ENCODE data around the gene CNGA3. TPM values are rescaled to one million over a fixed set of nuclear protein-coding genes. Genes with fewer than 3 reads are reported as not detected.

Gene CNGA3
- total and polyA plus RNA-seq, 12 donors = 0.11 to 0.16 TPM; not detected in 10

DNA sequence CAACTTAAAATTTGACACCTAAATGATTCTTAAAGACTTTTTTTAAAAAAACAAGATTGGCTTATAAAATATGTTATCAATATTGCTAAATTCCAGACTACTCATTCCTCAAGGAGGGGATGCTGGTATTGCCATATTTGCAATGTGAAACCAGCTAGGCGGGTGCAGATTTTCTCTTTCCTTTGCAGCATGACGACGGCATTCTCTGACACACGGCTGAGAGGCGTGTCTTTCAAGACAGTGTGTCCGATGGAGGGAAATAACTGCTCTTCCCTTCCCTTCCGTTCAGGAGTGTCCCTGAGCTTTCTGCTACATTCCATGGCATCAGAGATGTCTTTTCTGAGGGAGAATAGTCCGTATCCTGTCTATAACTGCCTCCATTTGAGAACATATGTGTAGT is 38.2 kb upstream of the CNGA3 start:
- no peaks in the 10 kb centered on the region for H3K36me3 ChIP-seq
- no peaks in the 10 kb centered on the region for H3K4me1 ChIP-seq
- no peak overlapping the region for H3K27ac ChIP-seq
- WGBS, 2 donors = 59 to 63% methylated on average over 8 of the region's 8 CpGs
- no peak overlapping the region for H3K4me3 ChIP-seq
- no peaks in the 10 kb centered on the region for H3K9me3 ChIP-seq
- H3K27me3 ChIP-seq = peaks cover 0 to 47% (median 16%) of the 10 kb centered on the region in 7 donors
- DNase-seq (no peak), ATAC-seq (no peak)
- no peak for TF ChIP-seq CTCF (IDR thresholded peaks at IDR 0.05)
- intact Hi-C loops (cut with DNase I) = no loop called here

GRCh38 chr2:98308532-98308931 is 37.7 kb upstream of the CNGA3 start:
- 79 to 81% methylated on average over 4 of the region's 4 CpGs for WGBS, 2 donors
- Histone ChIP-seq H3K27ac (no peak overlapping the region), H3K9me3 (no peaks in the 10 kb centered on the region), H3K27me3 (peaks cover 0 to 47% (median 16%) of the 10 kb centered on the region in 7 donors), H3K4me1 (no peaks in the 10 kb centered on the region), H3K36me3 (no peaks in the 10 kb centered on the region), H3K4me3 (no peak overlapping the region)
- no peak for TF ChIP-seq CTCF (IDR thresholded peaks at IDR 0.05)
- ATAC-seq = no peak
- no peak for DNase-seq
- intact Hi-C loops (cut with DNase I) = no loop called here

GRCh38 chr2:98309580-98309979 is 36.7 kb upstream of the CNGA3 start:
- TF ChIP-seq CTCF (IDR thresholded peaks at IDR 0.05) = no peak
- WGBS, 2 donors = 79 to 80% methylated on average over 11 of the region's 11 CpGs
- intact Hi-C loops (cut with DNase I) = no loop called here
- no peaks in the 10 kb centered on the region for H3K9me3 ChIP-seq
- H3K27ac ChIP-seq = no peak overlapping the region
- DNase-seq = no peak
- no peak overlapping the region for H3K4me3 ChIP-seq
- H3K4me1 ChIP-seq = no peaks in the 10 kb centered on the region
- ATAC-seq = no peak
- H3K27me3 ChIP-seq = peaks cover 0 to 47% (median 16%) of the 10 kb centered on the region in 7 donors
- H3K36me3 ChIP-seq = no peaks in the 10 kb centered on the region

DNA sequence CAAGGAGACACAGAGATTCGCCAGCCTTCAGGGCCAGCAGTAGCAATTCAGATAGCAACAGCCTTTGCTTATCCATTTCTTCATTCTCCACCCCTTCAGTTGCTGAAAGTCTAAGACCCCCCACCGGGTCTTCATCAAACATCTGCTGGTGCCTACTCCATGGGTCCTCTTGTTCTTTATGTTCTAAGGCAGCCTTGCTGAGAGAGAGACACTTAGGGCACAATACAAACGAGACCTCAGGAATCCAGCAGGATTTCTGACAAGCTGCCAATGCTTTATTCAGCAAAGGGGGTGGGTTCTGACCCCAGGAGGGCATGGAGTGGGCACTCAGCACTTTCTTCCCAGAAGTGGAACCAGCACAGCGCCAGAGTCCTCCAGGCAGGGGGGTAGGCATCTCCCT is 36.2 kb upstream of the CNGA3 start:
- DNase-seq (no peak), ATAC-seq (no peak)
- H3K4me1 ChIP-seq = no peaks in the 10 kb centered on the region
- H3K36me3 ChIP-seq = no peaks in the 10 kb centered on the region
- H3K4me3 ChIP-seq = no peak overlapping the region
- no peak overlapping the region for H3K27ac ChIP-seq
- H3K9me3 ChIP-seq = no peaks in the 10 kb centered on the region
- intact Hi-C loops (cut with DNase I) = no loop called here
- no peak for TF ChIP-seq CTCF (IDR thresholded peaks at IDR 0.05)
- H3K27me3 ChIP-seq = peaks cover 0 to 47% (median 16%) of the 10 kb centered on the region in 7 donors
- WGBS, 2 donors = 66 to 71% methylated on average over 4 of the region's 4 CpGs
